ENCODE results near the gene TESK1.
A peak's percentile ranks its signal among the peaks of the same experiment; 100 is the strongest.

Gene TESK1

DNA sequence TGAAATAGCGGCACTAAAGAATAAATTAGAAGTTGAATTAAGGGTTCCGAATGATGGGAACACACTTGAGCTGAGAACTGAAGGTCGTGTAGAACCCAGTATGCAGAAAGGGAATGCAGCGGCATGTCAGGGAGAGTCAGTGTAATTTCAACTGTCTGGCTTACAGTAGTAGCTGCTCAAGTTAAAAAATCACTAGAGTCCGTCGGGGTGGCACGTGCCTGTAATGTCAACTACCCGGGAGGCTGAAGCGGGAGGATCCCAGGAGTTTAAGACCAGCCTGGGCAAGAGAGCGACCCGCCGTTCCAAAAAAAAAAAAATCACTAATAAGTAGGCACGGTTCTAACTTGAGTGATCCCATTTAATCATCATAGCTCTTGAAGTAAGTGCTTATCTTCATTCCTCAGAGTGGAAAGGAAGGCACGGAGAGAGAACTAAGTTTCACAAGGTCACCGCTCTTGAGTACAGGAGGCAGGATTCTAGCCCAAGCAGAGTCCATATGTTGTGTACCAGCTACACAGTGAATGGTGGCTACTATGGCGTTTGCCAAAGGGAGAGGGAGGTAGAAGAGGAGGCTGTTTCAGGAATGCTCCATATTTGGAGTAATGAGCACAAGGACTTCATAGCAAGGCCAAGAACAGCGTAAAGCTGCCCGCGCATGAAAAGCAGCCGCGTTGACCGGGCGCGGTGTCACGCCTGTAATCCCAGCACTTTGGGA, 51.9 kb downstream of the TESK1 start:
- peaks cover 0 to 35% (median 21%) of the 10 kb centered on the region in 4 donors for H3K4me1 ChIP-seq
- peak; percentile 33 to 79 for DNase-seq

DNA sequence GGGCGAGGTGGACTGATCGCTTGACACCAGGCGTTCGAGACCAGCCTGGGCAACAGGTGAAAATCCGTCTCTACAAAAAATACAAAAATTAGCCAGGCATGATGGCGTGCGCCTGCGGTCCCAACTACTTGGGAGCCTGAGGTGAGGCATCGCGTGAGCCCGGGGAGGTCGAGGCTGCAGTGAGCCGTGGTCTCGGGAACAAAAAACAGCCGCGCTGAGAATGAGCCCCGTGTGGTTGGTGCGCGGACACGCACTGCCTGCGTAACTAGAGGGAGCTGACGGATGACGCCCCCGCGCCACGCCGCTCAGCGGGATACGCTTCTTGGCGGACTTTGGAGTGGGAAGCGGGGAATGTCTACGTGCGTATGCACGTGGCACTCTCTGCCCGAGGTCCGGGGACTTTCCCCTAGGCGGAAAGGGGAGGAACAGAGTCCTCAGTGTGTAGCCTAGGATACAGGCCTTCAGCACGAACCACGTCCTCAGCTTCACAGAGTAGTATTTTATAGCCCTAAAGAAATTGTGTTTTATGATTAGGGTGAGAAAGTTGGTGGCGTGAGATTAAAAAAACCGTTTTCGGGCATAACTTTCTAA, 52.6 kb downstream of the TESK1 start, which contains the start of gene RMRP:
TSS of gene RMRP (minus strand) at position 474 of the 591 bp plus-strand sequence.
- Histone ChIP-seq H3K36me3 (peaks cover 15 to 34% (median 21%) of the 10 kb centered on the region in 3 donors), H3K27me3 (no peaks in the 10 kb centered on the region), H3K4me1 (peaks cover 0 to 42% (median 21%) of the 10 kb centered on the region in 4 donors), H3K4me3 (peak within 1 kb of the TSS; percentile 87 to 99), H3K9me3 (no peaks in the 10 kb centered on the region), H3K27ac (peak within 1 kb of the TSS; percentile 99 to 100)
- intact Hi-C loops (cut with DNase I; ENCODE audit: low total_unique reads) = loop anchor here (1.0 kb wide), 1 partner anchor 71 kb away; no protein-coding TSS in a partner anchor
- DNase-seq = peak; percentile 94 to 99
- TF ChIP-seq CTCF (IDR thresholded peaks at IDR 0.05) = peak; percentile 34 to 50

More for the DNA sequence above, 51.9 kb downstream of the TESK1 start:
- Histone ChIP-seq H3K9me3 (no peaks in the 10 kb centered on the region), H3K27ac (peak overlapping the region; percentile 99 to 100), H3K4me3 (peak overlapping the region; percentile 87 to 99), H3K27me3 (no peaks in the 10 kb centered on the region), H3K36me3 (peaks cover 15 to 27% (median 21%) of the 10 kb centered on the region in 3 donors)
- intact Hi-C loops (cut with DNase I; ENCODE audit: low total_unique reads) = no loop called here
- TF ChIP-seq CTCF (IDR thresholded peaks at IDR 0.05) = no peak

DNA sequence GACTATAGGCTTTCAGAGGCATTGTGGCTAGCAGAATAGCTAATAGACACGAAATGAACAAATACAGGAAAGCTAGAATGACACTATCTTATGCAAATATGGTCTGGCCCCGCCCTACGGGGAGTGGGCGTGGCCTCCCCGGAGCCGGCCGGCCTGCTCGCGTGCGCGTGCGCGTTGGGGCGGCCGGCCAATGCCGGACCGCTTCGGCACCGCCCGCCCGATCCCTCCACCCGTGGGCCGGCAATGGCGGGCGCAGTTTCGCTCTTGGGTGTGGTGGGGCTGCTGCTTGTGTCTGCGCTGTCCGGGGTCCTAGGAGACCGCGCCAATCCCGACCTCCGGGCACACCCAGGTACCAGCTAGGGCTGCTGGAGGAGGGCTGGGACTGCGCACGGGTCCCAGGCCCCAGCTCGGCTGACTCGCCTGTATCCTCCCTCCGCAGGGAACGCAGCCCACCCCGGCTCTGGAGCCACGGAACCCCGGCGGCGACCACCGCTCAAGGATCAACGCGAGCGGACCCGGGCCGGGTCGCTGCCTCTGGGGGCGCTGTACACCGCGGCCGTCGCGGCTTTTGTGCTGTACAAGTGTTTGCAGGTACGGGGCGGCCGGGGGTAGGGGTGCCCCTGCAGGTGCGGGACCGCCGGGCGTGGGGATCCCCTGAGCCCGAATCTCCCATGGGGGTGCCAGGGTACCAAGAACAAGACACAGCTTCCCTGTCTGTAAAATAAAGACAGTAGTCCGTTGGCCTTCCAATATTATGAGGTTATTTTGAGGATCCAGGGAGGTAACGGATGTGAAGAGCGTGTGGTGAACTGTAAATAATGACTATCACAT, 53.3 kb downstream of the TESK1 start, which contains the start of gene CCDC107:
TSS of gene CCDC107 (plus strand) at position 156 of the 831 bp plus-strand sequence. CDS start at position 244, 88 bp downstream.
- H3K36me3 ChIP-seq = peaks cover 15 to 35% (median 21%) of the 10 kb centered on the region in 3 donors
- H3K4me1 ChIP-seq = peaks cover 0 to 47% (median 21%) of the 10 kb centered on the region in 4 donors
- TF ChIP-seq CTCF (IDR thresholded peaks at IDR 0.05) = peak; percentile 36 to 39
- peak within 1 kb of the TSS; percentile 99 to 100 for H3K27ac ChIP-seq
- no peaks in the 10 kb centered on the region for H3K27me3 ChIP-seq
- peak within 1 kb of the TSS; percentile 87 to 99 for H3K4me3 ChIP-seq
- intact Hi-C loops (cut with DNase I; ENCODE audit: low total_unique reads) = loop anchor here (1.0 kb wide), 1 partner anchor 70 kb away; no protein-coding TSS in a partner anchor
- H3K9me3 ChIP-seq = no peaks in the 10 kb centered on the region
- DNase-seq = peak; percentile 80 to 92

DNA sequence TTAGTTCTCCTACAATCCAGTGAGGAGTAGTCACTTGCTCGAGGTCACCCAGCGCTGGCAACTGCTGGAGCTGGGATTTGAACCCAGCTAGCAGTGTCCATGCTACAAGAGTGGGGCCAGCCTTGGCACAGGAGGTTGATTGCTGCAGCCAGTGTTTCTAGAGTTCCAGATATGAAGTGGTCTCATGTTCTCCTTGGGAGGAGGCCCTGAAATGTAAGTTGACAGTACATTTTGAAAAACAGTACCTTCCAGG, 53.8 kb downstream of the TESK1 start:
- Histone ChIP-seq H3K36me3 (peaks cover 15 to 35% (median 21%) of the 10 kb centered on the region in 3 donors), H3K9me3 (no peaks in the 10 kb centered on the region), H3K27me3 (no peaks in the 10 kb centered on the region), H3K4me1 (peaks cover 0 to 51% (median 24%) of the 10 kb centered on the region in 4 donors), H3K4me3 (peak overlapping the region; percentile 87 to 99), H3K27ac (peak overlapping the region; percentile 99 to 100)
- no peak for TF ChIP-seq CTCF (IDR thresholded peaks at IDR 0.05)
- intact Hi-C loops (cut with DNase I; ENCODE audit: low total_unique reads) = loop anchor here (1.0 kb wide), 2 partner anchors 69 to 73 kb away; partner anchors contain the start of genes CREB3 and TLN1
- peak; percentile 53 to 75 for DNase-seq

DNA sequence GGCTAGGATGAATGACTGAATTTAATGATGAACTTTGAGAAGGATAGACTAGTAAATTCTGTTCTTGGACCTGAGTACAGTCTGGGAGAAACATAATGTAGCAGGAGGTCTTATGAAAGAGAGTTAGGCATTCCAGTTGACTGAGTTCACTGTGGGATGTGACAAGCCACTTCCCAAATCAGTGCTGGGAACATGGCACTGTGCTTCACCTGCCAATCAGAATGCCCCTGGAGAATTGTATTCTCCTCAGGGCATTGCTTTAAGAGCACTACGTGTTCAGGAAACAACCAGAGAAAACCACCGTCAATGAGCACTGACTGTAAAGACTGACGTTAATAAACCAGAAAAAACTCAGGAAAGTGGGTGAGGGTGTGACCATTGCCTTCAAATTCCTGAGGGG, 54.3 kb downstream of the TESK1 start:
- Histone ChIP-seq H3K4me3 (peak overlapping the region; percentile 87 to 99), H3K27ac (peak overlapping the region; percentile 99 to 100), H3K4me1 (peaks cover 0 to 56% (median 27%) of the 10 kb centered on the region in 4 donors), H3K27me3 (no peaks in the 10 kb centered on the region), H3K9me3 (no peaks in the 10 kb centered on the region), H3K36me3 (peaks cover 15 to 35% (median 21%) of the 10 kb centered on the region in 3 donors)
- peak; percentile 67 to 89 for DNase-seq
- TF ChIP-seq CTCF (IDR thresholded peaks at IDR 0.05) = no peak
- intact Hi-C loops (cut with DNase I; ENCODE audit: low total_unique reads) = loop anchor here (1.0 kb wide), 1 partner anchor 73 kb away; the partner anchor contains the start of genes CREB3 and TLN1

All from tibial artery (tissue), 4 donors.